Pancreas (tissue), 10 donors: ENCODE data around the gene TNFSF10. TPM values are rescaled to one million over a fixed set of nuclear protein-coding genes. Genes with fewer than 3 reads are reported as not detected.

ENCODE experiments used
- ATAC-seq, 4 donors: fragments of 200-7000 bp; cut with Tn5 transposase; one replicate each; pipeline versions ENCODE4 v1.8.0 to v1.9.1; 2020; ENCODE audit warnings: mild to moderate bottlenecking in 4 of 4, moderate library complexity in 4 of 4
- DNase-seq, 6 donors: peaks; one replicate each; pipeline ENCODE4 v3.0.0-alpha.2; 2020
- FAIRE-seq: peaks from 2 replicates; lab custom pipeline; 2012; peaks lifted over from hg19 to GRCh38; lab: Jason Lieb, UNC
- H3K27ac ChIP-seq, 4 donors: fragments of 200-600 bp; sonication (generic); 1 replicate in 3 of 4; 2 replicates in 1 of 4; pipeline versions ENCODE4 v1.5.0 to v1.8.0; 2020
- H3K27me3 ChIP-seq, 4 donors: fragments of 200-600 bp; one replicate each; pipeline ENCODE4 v1.8.0; 2021
- H3K36me3 ChIP-seq, 3 donors: fragments of 200-600 bp; sonication (generic) in 1 of 3; one replicate each; pipeline versions ENCODE4 v1.5.0 to v1.8.0; 2020 to 2021
- H3K4me1 ChIP-seq, 3 donors: fragments of 200-600 bp; one replicate each; pipeline ENCODE4 v1.8.0; 2021
- H3K4me3 ChIP-seq, 4 donors: fragments of 200-600 bp; sonication (generic) in 2 of 4; one replicate each; pipeline versions ENCODE4 v1.5.0 to v1.8.0; 2020 to 2021
- H3K9me3 ChIP-seq, 4 donors: fragments of 200-600 bp; one replicate each; pipeline ENCODE4 v1.8.0; 2021
- WGBS, 2 donors: extraction: QIAGEN DNeasy Blood & Tissue Kit; methylation state at CpG; one replicate each; pipeline ENCODE4 v1.1.7; 2013; 5-methylcytosine and 5-hydroxymethylcytosine counted together
- intact Hi-C, 3 donors: fragments of 100-400 bp; cut with DNase I; formaldehyde crosslinking; loops; one replicate each; pipeline versions ENCODE4 v1.11.1 to v1.14.2; 2022
- polyA plus RNA-seq, 2 donors: library from polyadenylated mRNA; stranded (reverse); fragments of 200-250 nt; gene quantifications; one replicate each; pipeline ENCODE4 v1.2.3, GENCODE V29; 2013
- total RNA-seq, 6 donors: library from RNA; stranded (reverse); fragmentation: NEBNext Ultra II Directional in 4 of 6; extraction: Animal tissue kit (Norgen Biotek cat#: 25700) in 4 of 6; gene quantifications; one replicate each; pipeline versions ENCODE4 v1.2.1 to v1.2.4, GENCODE V29; 2021 to 2023
- TF ChIP-seq, protein P1 (sequence below), 4 donors: fragments of 200-600 bp; sonication (generic) in 3 of 4; IDR thresholded peaks; one replicate each; pipeline versions ENCODE4 v1.5.0 to v1.8.0; 2021; ENCODE audit warnings: antibody characterized with exemption in 4 of 4
- donor health status: healthy with polysubstance abuse.
- donor health status: DM: no; HTN: no; CAD: no; lungs with moderate emphysema.
- donor health status: DM: no; HTN: no; CAD: no.
- donor health status: control.
- donor health status: control.
- donor health status: Bipolar disorder and iron deficiency.
- donor health status: DM: yes; HTN: yes; CAD: no.
- donor health status: DM: no; HTN: no; CAD: no.
- donor health status: DM: no; HTN: no; CAD: no.
- donor health status: DM: yes; HTN: yes; CAD: no.

The TNFSF10 gene
- total and polyA plus RNA-seq, 8 donors: 2.6 to 46.4 (median 15.5) TPM

DNA sequence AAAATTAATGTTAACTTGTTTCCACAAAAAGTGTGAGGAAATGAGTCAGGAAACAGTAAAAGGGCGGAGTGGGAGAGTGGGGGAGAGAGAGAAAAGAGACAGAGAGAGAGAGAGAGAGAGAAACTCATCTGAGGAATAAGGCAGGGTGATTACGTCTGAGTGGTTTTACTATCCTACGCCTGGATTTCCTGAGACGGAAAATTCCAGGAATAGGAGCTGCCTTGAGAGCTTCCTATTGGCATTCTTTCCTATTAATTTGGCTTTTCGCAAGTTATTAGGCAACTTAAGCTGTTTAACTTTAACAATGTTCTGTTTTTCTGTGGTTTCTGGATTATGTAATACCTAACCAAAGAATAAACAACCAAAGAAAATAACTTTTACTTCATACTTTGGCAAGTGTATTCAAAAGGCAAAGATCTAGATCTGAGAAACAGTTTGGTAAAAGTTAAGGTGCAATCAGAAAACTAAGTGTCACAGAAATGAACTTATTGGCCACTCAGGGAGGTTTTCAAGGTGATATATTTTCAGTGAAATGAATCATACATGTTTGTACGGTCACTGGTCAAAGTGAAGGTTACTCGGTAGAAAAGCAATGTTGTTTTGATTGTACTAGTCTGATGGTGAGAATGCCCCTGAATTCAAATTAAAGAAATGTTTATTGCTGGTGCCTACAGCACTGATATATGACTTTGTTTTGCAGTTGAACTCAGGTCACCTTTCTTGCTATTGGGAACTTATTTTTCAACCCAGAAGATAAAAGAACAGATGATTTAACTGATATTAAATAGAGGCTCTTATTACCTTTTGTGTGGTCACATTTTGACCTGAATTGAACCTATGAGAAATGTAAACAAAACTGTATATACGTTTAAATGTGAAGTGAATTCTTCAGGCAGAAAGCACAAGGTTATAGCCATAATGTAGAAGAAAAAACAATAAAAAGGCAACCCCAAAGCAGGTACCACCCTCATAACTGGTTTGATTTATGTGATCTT is 39.9 kb upstream of the TNFSF10 start:
- Histone ChIP-seq H3K27me3 (no peaks in the 10 kb centered on the region), H3K4me1 (peaks cover 0 to 27% (median 11%) of the 10 kb centered on the region in 3 donors), H3K27ac (peak overlapping the region in 3 of 4 donors; percentile 4 to 73 (median 71)), H3K4me3 (no peak overlapping the region), H3K36me3 (no peaks in the 10 kb centered on the region), H3K9me3 (no peaks in the 10 kb centered on the region)
- FAIRE-seq (peak; percentile 68), DNase-seq (no peak), ATAC-seq (peak; percentile 75 to 82 (median 78))
- TF ChIP-seq, protein P1, sequence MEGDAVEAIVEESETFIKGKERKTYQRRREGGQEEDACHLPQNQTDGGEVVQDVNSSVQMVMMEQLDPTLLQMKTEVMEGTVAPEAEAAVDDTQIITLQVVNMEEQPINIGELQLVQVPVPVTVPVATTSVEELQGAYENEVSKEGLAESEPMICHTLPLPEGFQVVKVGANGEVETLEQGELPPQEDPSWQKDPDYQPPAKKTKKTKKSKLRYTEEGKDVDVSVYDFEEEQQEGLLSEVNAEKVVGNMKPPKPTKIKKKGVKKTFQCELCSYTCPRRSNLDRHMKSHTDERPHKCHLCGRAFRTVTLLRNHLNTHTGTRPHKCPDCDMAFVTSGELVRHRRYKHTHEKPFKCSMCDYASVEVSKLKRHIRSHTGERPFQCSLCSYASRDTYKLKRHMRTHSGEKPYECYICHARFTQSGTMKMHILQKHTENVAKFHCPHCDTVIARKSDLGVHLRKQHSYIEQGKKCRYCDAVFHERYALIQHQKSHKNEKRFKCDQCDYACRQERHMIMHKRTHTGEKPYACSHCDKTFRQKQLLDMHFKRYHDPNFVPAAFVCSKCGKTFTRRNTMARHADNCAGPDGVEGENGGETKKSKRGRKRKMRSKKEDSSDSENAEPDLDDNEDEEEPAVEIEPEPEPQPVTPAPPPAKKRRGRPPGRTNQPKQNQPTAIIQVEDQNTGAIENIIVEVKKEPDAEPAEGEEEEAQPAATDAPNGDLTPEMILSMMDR (IDR thresholded peaks at IDR 0.05): no peak
- intact Hi-C loops: no loop called here
- 24 to 26% methylated on average over 8 of the region's 8 CpGs for WGBS, 2 donors

DNA sequence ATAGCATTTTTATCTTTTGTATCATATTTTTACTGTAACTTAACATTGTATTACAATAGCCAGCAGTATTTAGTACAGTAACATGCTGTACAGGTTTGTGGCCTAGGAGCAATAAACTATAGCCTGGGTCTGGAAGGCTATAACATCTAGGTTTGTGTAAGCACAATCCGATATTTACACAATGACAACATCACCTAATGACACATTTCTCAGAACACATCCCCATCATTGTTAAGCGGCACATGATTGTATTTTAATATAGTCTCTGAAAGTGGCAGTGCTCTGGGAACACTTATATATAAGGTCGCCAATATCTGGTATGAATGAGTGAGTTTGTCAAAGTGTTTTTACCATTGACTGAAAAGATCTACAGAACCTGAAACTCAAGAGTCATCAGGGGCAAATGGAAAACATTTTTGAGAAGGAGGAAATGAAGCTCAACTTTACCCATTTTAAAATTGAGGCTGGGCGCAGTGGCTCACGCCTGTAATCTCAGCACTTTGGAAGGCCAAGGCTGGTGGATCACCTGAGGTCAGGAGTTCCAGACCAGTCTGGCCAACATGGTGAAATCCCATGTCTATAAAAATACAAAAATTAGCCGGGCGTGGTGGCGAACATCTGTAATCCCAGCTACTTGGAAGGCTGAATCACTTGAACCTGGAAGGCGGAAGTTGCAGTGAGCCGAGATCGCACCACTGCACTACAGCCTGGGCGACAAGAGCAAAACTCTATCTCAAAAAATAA is 38.8 kb upstream of the TNFSF10 start:
- Histone ChIP-seq H3K27me3 (no peaks in the 10 kb centered on the region), H3K4me3 (no peak overlapping the region), H3K4me1 (peaks cover 0 to 27% (median 11%) of the 10 kb centered on the region in 3 donors), H3K36me3 (no peaks in the 10 kb centered on the region), H3K27ac (peak overlapping the region in 2 of 4 donors; percentile 71 to 73), H3K9me3 (no peaks in the 10 kb centered on the region)
- 89 to 92% methylated on average over 12 of the region's 12 CpGs for WGBS, 2 donors
- TF ChIP-seq, protein P1 (IDR thresholded peaks at IDR 0.05): no peak
- intact Hi-C loops: no loop called here
- peak in 2 of 4 donors; percentile 15 to 21 for ATAC-seq
- no peak for DNase-seq
- FAIRE-seq: no peak

DNA sequence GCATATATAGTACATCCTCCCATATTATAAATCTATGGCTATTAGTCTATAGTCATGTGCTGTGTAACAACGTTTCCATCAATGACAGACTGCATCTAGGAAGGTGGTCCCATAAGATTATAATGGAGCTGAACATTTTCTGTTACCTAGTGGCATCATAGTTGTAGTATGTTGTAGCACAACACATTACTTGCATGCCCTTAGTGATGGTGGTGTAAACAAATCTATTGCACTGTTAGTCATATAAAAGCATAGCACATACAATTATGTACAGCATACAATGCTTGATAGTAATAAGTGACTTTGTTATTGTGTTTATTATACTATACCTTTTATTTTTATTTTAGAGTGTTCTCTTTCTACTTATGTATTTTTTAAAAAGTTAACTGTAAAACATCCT is 37.4 kb upstream of the TNFSF10 start:
- 50 to 75% methylated on average over 1 of the region's 1 CpG for WGBS, 2 donors
- Histone ChIP-seq H3K27ac (no peak overlapping the region), H3K4me3 (no peak overlapping the region), H3K4me1 (peaks cover 0 to 27% (median 11%) of the 10 kb centered on the region in 3 donors), H3K27me3 (no peaks in the 10 kb centered on the region), H3K9me3 (no peaks in the 10 kb centered on the region), H3K36me3 (no peaks in the 10 kb centered on the region)
- DNase-seq (no peak), FAIRE-seq (no peak), ATAC-seq (no peak)
- TF ChIP-seq, protein P1 (IDR thresholded peaks at IDR 0.05): no peak
- intact Hi-C loops: no loop called here

DNA sequence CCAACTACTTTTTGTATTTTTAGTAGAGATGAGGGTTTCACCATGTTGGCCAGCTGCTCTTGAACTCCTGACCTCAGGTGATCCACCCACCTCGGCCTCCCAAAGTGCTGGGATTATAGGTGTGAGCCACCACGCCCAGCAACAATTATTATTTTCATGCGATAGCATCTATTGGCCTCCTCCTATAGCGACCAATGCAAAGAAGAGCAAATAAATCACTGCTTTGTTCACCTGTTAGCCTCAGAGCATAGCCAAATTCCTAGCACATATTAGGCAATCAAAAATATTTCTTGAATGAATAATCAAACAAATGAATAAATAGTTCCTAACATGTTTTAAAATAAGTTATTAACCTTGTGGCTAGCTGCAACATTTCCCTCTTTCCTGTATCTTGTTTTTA is 36.8 kb upstream of the TNFSF10 start:
- Histone ChIP-seq H3K4me3 (no peak overlapping the region), H3K9me3 (no peaks in the 10 kb centered on the region), H3K27ac (peak overlapping the region in 1 of 4 donors; percentile 39), H3K36me3 (no peaks in the 10 kb centered on the region), H3K27me3 (no peaks in the 10 kb centered on the region), H3K4me1 (peaks cover 0 to 27% (median 11%) of the 10 kb centered on the region in 3 donors)
- intact Hi-C loops: no loop called here
- TF ChIP-seq, protein P1 (IDR thresholded peaks at IDR 0.05): no peak
- 67 to 80% methylated on average over 4 of the region's 4 CpGs for WGBS, 2 donors
- ATAC-seq: peak in 1 of 4 donors; percentile 21
- no peak for FAIRE-seq
- DNase-seq: no peak
